IMR-90 (cell line): ENCODE data around the gene ASTE1.

ENCODE experiments used
- BHLHE40 ChIP-seq: fragments of 150-350 bp; IDR thresholded peaks from 2 replicates; pipeline ENCODE4 v1.6.1; 2016; ENCODE audit warnings: mild to moderate bottlenecking, low read depth, low read length
- MAFK ChIP-seq: IDR thresholded peaks from 2 replicates; pipeline ENCODE4 v1.6.1; 2012; ENCODE audit warnings: low read depth, low read length, improper control_type of control experiment
- TF ChIP-seq, protein P1 (sequence below): conservative IDR thresholded peaks from 2 replicates; pipeline ENCODE4 v1.5.1; 2012; ENCODE audit warnings: mild to moderate bottlenecking, low read depth, low read length, improper control_type of control experiment

- TF ChIP-seq, protein P1, sequence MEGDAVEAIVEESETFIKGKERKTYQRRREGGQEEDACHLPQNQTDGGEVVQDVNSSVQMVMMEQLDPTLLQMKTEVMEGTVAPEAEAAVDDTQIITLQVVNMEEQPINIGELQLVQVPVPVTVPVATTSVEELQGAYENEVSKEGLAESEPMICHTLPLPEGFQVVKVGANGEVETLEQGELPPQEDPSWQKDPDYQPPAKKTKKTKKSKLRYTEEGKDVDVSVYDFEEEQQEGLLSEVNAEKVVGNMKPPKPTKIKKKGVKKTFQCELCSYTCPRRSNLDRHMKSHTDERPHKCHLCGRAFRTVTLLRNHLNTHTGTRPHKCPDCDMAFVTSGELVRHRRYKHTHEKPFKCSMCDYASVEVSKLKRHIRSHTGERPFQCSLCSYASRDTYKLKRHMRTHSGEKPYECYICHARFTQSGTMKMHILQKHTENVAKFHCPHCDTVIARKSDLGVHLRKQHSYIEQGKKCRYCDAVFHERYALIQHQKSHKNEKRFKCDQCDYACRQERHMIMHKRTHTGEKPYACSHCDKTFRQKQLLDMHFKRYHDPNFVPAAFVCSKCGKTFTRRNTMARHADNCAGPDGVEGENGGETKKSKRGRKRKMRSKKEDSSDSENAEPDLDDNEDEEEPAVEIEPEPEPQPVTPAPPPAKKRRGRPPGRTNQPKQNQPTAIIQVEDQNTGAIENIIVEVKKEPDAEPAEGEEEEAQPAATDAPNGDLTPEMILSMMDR = no peak
- TF ChIP-seq BHLHE40 (no peak), MAFK (no peak)
Observed at GRCh38 chr3:131048030-131048429, 21.4 kb upstream of the ASTE1 start.
